ENCODE data around the gene MBD3.
"Not testable (repeated sequence)": the region's sequence is repeated elsewhere in the genome, so short reads cannot be mapped to it uniquely, and the experiment has no call there.

Gene MBD3, protein sequence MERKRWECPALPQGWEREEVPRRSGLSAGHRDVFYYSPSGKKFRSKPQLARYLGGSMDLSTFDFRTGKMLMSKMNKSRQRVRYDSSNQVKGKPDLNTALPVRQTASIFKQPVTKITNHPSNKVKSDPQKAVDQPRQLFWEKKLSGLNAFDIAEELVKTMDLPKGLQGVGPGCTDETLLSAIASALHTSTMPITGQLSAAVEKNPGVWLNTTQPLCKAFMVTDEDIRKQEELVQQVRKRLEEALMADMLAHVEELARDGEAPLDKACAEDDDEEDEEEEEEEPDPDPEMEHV

DNA sequence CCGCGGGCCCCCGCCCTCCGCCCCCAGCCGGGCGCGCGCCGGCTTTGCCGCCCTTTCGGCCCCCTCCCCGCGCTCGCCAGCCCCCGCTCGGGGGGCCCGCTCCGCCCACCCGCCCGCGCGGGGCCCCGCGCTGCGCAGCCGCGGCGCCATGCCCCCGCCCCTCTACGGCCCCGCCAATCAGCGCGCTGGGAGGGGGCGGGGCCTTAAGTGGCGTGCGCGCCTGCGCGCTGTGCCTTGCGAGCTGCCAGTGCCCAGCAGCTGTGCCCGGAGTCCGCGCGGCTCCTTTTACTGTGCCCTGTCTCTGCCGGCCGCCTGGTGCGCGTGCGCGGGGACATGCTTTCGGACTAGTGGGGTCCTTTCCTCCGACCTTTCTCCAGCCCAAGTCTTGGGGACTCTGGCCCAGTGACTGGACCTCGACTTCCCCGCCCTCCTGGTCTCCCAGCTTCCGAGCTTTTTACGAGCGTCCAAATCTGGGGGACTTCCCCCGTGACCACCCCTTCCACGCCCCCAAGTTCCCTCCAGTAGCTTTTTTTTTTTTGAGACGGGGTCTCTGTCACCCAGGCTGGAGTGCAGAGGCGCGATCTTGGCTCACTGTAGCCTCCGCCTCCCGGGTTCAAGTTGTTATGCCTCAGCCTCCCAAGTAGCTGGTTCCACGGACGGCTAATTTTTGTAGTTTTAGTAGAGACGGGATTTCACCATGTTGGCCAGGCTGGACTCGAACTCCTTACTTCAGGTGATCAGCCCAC, at the start of gene MBD3:
MBD3 (minus strand) TSS at position 111 of the 746 bp plus-strand sequence. CDS start 234 bp downstream, outside the sequence.
- in situ Hi-C loops (cut with MboI; ENCODE audit: low pct_unique_long_range_greater_than_20kb, low sequenced_read_pairs) = no loop called here
- DNase-seq = peak; percentile 86

DNA sequence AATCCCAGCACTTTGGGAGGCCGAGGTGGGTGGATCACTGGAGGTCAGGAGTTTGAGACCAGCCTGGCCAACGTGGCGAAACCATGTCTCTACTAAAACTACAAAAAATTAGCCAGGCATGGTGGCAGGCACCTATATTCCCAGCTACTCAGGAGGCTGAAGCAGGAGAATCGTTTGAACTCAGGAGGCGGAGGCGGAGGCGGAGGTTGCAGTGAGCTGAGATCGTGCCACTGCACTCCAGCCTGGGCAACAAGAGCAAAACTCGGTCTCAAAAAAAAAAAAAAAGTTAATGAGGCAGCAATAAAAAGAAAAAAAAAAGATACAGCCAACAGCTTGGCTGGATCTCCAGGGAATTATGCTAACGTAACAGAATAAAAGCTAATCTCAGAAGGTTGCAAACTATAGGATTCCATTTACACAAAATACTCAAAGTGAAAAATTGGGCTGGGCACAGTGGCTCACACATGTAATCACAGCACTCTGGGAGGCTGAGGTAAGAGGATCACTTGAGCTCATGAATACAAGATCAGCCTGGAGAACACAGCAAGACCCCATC, 48.3 kb upstream of the MBD3 start:
- DNase-seq; in situ Hi-C loops (cut with MboI; ENCODE audit: low pct_unique_long_range_greater_than_20kb, low sequenced_read_pairs): not testable (repeated sequence)

GRCh38 chr19:1636325-1637236, 43.9 kb upstream of the MBD3 start:
- DNase-seq = no peak
- in situ Hi-C loops (cut with MboI; ENCODE audit: low pct_unique_long_range_greater_than_20kb, low sequenced_read_pairs) = no loop called here

DNA sequence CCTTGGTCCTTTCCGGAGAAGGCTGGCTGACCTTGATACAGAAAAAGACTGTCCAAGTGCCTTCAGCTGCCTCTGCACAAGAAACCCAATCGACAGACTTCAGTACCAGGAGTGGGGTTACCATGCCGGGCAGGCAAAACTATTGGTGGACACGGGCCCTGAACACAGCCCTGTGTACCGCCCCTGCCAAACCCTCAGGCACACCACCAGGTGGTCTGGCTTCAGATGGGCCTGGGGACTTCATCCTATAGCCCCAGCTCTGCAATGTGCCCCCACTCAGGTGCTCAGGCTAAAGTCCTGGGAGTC, 42.2 kb upstream of the MBD3 start:
- in situ Hi-C loops (cut with MboI; ENCODE audit: low pct_unique_long_range_greater_than_20kb, low sequenced_read_pairs) = no loop called here
- no peak for DNase-seq

DNA sequence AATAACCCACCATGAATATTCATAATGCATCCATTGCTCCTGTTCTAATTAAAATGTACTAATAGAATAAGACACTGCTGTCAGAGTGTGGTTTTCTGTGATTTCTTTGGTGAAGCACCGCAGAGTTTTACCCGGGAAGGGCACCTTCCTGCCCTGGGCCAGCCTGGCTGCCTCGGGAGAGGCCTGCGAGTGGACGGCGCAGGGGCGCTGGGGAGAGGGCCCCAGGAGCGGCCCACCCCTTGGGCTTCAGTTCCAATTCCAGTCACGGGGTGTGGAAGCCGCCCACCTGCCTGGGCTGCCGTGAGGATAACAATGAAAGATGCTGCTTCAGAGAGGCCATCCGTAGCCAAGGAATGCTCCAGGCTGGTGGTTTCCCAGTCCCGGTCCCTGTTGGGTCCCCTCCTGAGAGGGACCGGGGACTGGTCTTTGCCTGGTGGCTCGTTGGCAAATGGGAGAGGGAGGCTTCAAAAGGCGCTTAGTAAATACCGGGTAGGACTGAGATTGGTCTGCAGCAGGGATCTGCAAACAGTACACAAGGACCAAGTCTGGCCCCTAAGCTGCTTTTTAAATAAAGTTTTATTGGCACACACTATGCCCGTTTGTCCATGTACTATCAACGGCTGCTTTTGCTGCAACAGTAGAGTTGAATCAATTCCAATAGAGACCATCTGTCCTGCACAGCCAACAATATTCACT, 41.7 kb upstream of the MBD3 start:
- no peak for DNase-seq
- in situ Hi-C loops (cut with MboI; ENCODE audit: low pct_unique_long_range_greater_than_20kb, low sequenced_read_pairs) = no loop called here

DNA sequence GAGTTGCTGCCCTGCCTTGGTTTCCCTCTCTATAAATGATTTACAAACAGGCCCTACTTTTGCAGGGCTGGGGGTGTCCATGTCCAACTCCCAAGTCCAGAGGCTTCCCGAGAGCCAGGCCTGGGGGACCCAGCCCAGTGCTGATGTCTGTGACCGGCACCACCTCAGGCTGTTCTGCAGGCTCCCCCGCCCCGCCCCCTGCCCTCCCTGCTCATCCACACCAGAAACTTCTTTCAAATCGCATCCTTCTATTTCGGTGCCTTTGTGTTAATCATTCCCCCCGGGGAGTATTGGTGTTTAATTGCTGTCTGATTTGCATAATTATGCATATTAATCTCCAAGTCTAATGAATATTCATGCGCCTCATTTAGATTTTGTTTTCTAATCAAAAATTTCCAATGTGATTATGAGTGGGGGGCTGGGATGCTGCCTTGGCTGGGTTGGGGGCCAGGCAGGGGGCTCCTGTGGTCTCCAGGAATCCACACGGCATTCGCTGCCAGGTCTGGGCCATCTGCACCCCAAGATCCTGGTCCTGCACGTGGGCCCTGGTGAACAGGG, 40.7 kb upstream of the MBD3 start:
- no peak for DNase-seq
- in situ Hi-C loops (cut with MboI; ENCODE audit: low pct_unique_long_range_greater_than_20kb, low sequenced_read_pairs) = no loop called here

DNA sequence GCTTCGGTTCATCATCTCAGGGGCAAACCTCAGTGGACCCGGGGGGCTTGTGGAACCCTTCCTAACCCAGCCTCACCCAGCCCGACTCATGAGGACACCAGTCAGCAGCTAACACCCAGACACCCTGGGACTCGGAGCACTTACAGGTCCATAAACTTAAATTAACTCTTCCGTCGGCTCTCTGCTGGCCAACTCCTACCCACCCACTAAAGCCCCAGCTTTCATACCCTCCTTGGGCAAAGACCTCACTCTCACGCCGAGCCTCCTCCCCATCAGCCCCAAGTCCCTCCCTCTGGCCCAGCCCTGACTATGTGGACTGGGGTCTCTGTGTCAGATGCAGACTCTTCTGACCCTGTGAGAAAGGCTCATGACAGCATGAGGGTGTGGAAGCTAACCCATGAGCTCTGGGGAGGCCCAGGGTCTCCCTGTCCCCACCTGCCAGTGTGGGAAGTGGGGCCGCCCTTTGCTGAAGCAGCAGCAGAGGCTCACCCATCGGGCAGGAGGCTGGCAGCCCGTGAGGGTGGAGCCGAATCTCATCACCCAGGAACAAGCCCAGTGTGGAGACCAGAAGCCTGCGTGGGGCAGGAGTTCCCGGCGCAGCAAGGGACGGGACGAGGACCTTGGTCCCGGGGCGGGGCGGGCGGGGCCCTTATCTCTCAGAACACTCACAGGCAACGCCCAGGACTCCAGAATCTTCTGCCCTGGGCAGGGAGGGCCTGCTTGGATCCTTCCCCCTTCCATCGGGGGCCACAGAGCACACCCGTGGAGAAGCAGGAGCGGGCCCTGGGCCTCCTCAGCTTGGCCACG, 40.0 kb upstream of the MBD3 start:
- DNase-seq = no peak
- in situ Hi-C loops (cut with MboI; ENCODE audit: low pct_unique_long_range_greater_than_20kb, low sequenced_read_pairs) = no loop called here

- no peak for DNase-seq
- in situ Hi-C loops (cut with MboI; ENCODE audit: low pct_unique_long_range_greater_than_20kb, low sequenced_read_pairs) = no loop called here
Observed at GRCh38 chr19:1631557-1632100, 39.0 kb upstream of the MBD3 start.

DNA sequence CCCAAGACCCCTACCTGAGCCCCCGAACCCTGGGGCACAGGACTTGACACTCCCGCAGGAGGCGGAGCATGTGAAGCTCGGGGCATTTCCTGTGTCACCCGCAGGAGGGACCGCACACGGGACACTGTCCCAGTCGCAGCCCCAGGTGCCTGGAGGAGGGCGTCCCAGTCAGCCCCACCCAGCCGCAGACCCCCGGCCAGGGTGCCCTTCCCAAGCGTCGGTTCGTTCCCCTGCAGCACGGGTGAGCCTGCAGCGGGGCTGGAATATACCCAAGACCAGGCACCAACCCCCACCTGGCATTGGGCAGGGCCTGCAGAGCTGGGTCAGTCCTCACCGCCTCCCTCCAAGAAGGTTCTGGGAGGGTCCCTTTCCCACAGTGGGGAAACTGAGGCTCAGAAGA, 38.1 kb upstream of the MBD3 start:
- DNase-seq = no peak
- in situ Hi-C loops (cut with MboI; ENCODE audit: low pct_unique_long_range_greater_than_20kb, low sequenced_read_pairs) = no loop called here

- no peak for DNase-seq
- in situ Hi-C loops (cut with MboI; ENCODE audit: low pct_unique_long_range_greater_than_20kb, low sequenced_read_pairs) = no loop called here
Observed at GRCh38 chr19:1630012-1630411, 37.3 kb upstream of the MBD3 start.

DNA sequence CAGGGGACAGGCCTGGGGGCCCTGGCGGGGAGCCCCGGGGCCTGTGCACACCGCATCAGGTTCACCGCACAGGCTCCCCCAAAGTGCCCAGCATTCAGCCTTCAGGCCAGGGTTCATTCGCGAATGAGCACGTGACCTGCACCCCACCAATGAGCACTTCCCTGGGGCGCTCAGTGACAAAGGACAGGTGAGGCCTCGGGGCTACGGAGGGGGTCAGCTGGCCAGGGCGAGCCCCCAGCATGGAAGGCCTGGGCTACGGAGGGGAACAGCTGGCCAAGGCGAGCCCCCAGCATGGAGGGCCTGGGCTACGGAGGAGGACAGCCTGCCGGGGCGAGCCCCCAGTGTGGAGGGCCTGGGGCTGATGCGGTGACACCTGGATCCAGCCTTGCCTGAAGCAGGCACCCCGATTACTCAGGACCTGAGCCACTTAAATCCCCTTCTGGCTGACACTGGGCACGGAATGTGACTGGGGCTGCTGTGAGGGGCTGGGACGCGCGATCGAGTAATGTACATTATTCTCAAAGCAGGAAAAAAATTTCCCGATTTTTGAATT, 36.7 kb upstream of the MBD3 start:
- in situ Hi-C loops (cut with MboI; ENCODE audit: low pct_unique_long_range_greater_than_20kb, low sequenced_read_pairs) = no loop called here
- no peak for DNase-seq

- in situ Hi-C loops (cut with MboI; ENCODE audit: low pct_unique_long_range_greater_than_20kb, low sequenced_read_pairs) = no loop called here
- no peak for DNase-seq
Observed at GRCh38 chr19:1627194-1627593, 34.5 kb upstream of the MBD3 start.

- in situ Hi-C loops (cut with MboI; ENCODE audit: low pct_unique_long_range_greater_than_20kb, low sequenced_read_pairs) = no loop called here
- no peak for DNase-seq
Observed at GRCh38 chr19:1626417-1627010, 33.8 kb upstream of the MBD3 start.

DNA sequence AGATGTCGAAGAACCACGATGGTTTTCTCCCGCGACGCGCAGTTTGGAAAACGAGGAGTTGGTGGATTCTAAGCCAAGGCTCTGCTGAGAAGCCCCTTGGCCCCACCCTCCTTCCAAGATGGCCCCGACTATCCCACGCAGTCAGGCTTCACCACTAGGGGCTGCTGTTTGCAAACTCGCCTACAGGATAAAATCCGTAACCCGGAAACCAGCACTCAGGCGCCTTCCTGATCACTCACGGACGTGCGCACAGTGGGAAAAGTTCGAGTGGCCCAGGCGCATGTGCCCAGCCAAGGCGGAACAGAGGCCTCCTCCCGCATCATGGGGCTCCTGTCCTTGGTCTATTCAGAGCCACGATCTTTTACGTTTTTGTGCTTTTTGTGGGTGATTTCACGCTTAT, 31.8 kb upstream of the MBD3 start:
- in situ Hi-C loops (cut with MboI; ENCODE audit: low pct_unique_long_range_greater_than_20kb, low sequenced_read_pairs) = no loop called here
- DNase-seq = peak; percentile 47

- DNase-seq = no peak
Observed at GRCh38 chr19:1622541-1622940, 29.9 kb upstream of the MBD3 start.

GRCh38 chr19:1622007-1622406, 29.3 kb upstream of the MBD3 start:
- in situ Hi-C loops (cut with MboI; ENCODE audit: low pct_unique_long_range_greater_than_20kb, low sequenced_read_pairs) = no loop called here
- DNase-seq = no peak

More at GRCh38 chr19:1622541-1622940, 29.9 kb upstream of the MBD3 start:
- in situ Hi-C loops (cut with MboI; ENCODE audit: low pct_unique_long_range_greater_than_20kb, low sequenced_read_pairs) = no loop called here

GRCh38 chr19:1621574-1621973, 28.9 kb upstream of the MBD3 start:
- in situ Hi-C loops (cut with MboI; ENCODE audit: low pct_unique_long_range_greater_than_20kb, low sequenced_read_pairs) = no loop called here
- no peak for DNase-seq
